HepG2 (cell line): ENCODE results near the gene EVL. TPM values are rescaled to one million over a fixed set of nuclear protein-coding genes. Genes with fewer than 3 reads are reported as not detected.

Experiments
- ZFX ChIP-seq: sonication (generic); formaldehyde crosslinking; IDR thresholded peaks from 2 replicates; pipeline ENCODE4 v1.4.0; 2020; ENCODE audit warnings: mild to moderate bottlenecking, low read depth, missing genetic modification reagents, moderate library complexity
- polyA plus RNA-seq, 8 experiments: library from polyadenylated mRNA; depleted of rRNA in 3 of 8; stranded (reverse) in 7 of 8; unstranded in 1 of 8; fragments of >200 nt; fragmentation: Illumina TruSeq in 4 of 8; extraction: Trizol in 4 of 8; gene quantifications; 2 replicates each; pipeline versions ENCODE4 v1.2.1 to v1.2.3, GENCODE V29; 2011 to 2016; ENCODE audit warnings: low read depth in 4 of 8, missing spikeins in 1 of 8, mixed read lengths in 1 of 8; ENCODE audit not compliant: insufficient read depth in 1 of 8
- total RNA-seq, 5 experiments: library from RNA; depleted of rRNA; stranded (reverse); fragments of >200 nt; fragmentation: Illumina TruSeq; extraction: Trizol; gene quantifications; 2 replicates each; pipeline ENCODE4 v1.2.3, GENCODE V29; 2016; ENCODE audit warnings: low read depth in 1 of 5
- TF ChIP-seq, protein P1 (sequence below): sonication (generic); formaldehyde crosslinking; IDR thresholded peaks from 2 replicates; pipeline ENCODE4 v1.4.0; 2020; ENCODE audit warnings: missing genetic modification reagents, borderline replicate concordance
- TF ChIP-seq, protein P2 (sequence below): sonication (generic); formaldehyde crosslinking; IDR thresholded peaks from 2 replicates; pipeline ENCODE4 v1.5.1; 2020; ENCODE audit warnings: mild to moderate bottlenecking, missing genetic modification reagents, moderate library complexity

The EVL gene
- total and polyA plus RNA-seq, 2 of the 13 experiments (the other 11 are each of a cell fraction or from before 2014, with no cell fraction given): 15.1 to 31.2 TPM

DNA sequence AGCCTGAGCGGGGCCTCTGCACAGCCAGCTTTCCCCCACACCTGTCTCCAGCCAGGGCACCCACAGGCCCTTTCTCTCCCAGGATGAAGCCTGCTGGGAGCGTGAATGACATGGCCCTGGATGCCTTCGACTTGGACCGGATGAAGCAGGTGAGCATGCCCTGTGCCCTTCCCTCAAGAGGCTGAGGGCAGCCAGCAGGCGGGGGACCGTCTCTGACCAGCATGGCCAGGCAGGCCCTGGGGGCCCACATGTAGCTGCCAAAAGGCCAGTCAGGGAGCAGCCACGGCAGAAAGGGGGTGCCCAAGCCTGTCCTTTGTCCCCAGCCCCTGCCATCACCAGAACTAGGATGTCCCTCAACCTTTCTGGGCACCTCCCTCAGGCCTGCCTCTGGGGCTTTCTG lies 75.9 kb downstream of the EVL start (continued):
- TF ChIP-seq, protein P1, sequence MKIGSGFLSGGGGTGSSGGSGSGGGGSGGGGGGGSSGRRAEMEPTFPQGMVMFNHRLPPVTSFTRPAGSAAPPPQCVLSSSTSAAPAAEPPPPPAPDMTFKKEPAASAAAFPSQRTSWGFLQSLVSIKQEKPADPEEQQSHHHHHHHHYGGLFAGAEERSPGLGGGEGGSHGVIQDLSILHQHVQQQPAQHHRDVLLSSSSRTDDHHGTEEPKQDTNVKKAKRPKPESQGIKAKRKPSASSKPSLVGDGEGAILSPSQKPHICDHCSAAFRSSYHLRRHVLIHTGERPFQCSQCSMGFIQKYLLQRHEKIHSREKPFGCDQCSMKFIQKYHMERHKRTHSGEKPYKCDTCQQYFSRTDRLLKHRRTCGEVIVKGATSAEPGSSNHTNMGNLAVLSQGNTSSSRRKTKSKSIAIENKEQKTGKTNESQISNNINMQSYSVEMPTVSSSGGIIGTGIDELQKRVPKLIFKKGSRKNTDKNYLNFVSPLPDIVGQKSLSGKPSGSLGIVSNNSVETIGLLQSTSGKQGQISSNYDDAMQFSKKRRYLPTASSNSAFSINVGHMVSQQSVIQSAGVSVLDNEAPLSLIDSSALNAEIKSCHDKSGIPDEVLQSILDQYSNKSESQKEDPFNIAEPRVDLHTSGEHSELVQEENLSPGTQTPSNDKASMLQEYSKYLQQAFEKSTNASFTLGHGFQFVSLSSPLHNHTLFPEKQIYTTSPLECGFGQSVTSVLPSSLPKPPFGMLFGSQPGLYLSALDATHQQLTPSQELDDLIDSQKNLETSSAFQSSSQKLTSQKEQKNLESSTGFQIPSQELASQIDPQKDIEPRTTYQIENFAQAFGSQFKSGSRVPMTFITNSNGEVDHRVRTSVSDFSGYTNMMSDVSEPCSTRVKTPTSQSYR (CRISPR knock-in tag): no peak
- TF ChIP-seq, protein P2, sequence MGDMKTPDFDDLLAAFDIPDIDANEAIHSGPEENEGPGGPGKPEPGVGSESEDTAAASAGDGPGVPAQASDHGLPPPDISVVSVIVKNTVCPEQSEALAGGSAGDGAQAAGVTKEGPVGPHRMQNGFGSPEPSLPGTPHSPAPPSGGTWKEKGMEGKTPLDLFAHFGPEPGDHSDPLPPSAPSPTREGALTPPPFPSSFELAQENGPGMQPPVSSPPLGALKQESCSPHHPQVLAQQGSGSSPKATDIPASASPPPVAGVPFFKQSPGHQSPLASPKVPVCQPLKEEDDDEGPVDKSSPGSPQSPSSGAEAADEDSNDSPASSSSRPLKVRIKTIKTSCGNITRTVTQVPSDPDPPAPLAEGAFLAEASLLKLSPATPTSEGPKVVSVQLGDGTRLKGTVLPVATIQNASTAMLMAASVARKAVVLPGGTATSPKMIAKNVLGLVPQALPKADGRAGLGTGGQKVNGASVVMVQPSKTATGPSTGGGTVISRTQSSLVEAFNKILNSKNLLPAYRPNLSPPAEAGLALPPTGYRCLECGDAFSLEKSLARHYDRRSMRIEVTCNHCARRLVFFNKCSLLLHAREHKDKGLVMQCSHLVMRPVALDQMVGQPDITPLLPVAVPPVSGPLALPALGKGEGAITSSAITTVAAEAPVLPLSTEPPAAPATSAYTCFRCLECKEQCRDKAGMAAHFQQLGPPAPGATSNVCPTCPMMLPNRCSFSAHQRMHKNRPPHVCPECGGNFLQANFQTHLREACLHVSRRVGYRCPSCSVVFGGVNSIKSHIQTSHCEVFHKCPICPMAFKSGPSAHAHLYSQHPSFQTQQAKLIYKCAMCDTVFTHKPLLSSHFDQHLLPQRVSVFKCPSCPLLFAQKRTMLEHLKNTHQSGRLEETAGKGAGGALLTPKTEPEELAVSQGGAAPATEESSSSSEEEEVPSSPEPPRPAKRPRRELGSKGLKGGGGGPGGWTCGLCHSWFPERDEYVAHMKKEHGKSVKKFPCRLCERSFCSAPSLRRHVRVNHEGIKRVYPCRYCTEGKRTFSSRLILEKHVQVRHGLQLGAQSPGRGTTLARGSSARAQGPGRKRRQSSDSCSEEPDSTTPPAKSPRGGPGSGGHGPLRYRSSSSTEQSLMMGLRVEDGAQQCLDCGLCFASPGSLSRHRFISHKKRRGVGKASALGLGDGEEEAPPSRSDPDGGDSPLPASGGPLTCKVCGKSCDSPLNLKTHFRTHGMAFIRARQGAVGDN: peak; percentile 11; the same call in 1 of the 2 replicates
- 0 out of 2 replicates have a peak, but pooled peaks have one; percentile 9 for TF ChIP-seq ZFX (CRISPR knock-in tag)
